Transverse colon (tissue), 3 donors: ENCODE measurements around the gene MAST2.

Experiments
- EP300 ChIP-seq: sonication (generic); formaldehyde crosslinking; IDR thresholded peaks from one replicate; pipeline ENCODE4 v1.6.1; 2017; ENCODE audit warnings: antibody characterized with exemption, low read depth
- POLR2A ChIP-seq: fragments of 450-650 bp; IDR thresholded peaks from one replicate; pipeline ENCODE4 v1.6.1; 2016; ENCODE audit warnings: antibody characterized with exemption, mild to moderate bottlenecking, moderate library complexity
- TF ChIP-seq, protein P1 (sequence below), 5 experiments: fragments of 200-600 bp in 3 of 5; fragments of 450-650 bp in 2 of 5; sonication (generic) in 3 of 5; IDR thresholded peaks; 1 replicate in 2 of 5; 2 replicates in 3 of 5; pipeline ENCODE4 v1.5.1; 2016 to 2017; ENCODE audit warnings: antibody characterized with exemption in 5 of 5, inconsistent platforms in 3 of 5, mild to moderate bottlenecking in 2 of 5, moderate library complexity in 1 of 5

DNA sequence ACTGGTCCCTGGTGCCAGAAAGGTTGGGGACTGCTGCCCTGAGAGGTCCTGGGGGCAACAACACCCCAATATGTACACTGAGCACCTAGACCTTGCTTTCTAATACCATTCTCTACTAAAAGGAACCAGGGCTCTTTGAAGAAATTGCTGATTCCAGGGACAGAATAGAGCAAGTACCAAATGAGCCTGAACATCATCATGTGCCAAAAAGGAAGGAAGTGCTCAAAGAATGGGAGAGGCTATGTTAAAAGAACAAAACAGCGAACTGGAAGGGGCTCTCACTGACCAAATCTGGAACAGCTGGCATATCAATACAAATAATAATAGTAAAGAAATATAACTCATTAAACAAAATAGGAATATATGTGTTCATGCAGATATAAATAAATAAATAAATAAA lies 278.2 kb downstream of the MAST2 start:
- TF ChIP-seq POLR2A (no peak), EP300 (no peak)
- TF ChIP-seq, protein P1, sequence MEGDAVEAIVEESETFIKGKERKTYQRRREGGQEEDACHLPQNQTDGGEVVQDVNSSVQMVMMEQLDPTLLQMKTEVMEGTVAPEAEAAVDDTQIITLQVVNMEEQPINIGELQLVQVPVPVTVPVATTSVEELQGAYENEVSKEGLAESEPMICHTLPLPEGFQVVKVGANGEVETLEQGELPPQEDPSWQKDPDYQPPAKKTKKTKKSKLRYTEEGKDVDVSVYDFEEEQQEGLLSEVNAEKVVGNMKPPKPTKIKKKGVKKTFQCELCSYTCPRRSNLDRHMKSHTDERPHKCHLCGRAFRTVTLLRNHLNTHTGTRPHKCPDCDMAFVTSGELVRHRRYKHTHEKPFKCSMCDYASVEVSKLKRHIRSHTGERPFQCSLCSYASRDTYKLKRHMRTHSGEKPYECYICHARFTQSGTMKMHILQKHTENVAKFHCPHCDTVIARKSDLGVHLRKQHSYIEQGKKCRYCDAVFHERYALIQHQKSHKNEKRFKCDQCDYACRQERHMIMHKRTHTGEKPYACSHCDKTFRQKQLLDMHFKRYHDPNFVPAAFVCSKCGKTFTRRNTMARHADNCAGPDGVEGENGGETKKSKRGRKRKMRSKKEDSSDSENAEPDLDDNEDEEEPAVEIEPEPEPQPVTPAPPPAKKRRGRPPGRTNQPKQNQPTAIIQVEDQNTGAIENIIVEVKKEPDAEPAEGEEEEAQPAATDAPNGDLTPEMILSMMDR (IDR thresholded peaks at IDR 0.05): no peak
